Measurements from ENCODE around the gene ACKR1.
A peak's percentile ranks its signal among the peaks of the same experiment; 100 is the strongest.

ACKR1 gene

GRCh38 chr1:159204161-159205141 lies at the start of gene ACKR1:
Gene ACKR1, plus strand, starts transcription at chr1:159204875. Its CDS starts 85 bp downstream, at chr1:159204960.
- DNase-seq (ENCODE audit: low spot score) = no peak

- peak; percentile 77 for DNase-seq (ENCODE audit: low spot score)
Observed at GRCh38 chr1:159161001-159161718, 43.5 kb upstream of the ACKR1 start.

- no peak for DNase-seq (ENCODE audit: low spot score)
Observed at GRCh38 chr1:159161719-159162026, 43.0 kb upstream of the ACKR1 start.

GRCh38 chr1:159162516-159163265 lies 42.0 kb upstream of the ACKR1 start:
- DNase-seq (ENCODE audit: low spot score) = no peak

GRCh38 chr1:159163614-159164228 lies 41.0 kb upstream of the ACKR1 start:
- no peak for DNase-seq (ENCODE audit: low spot score)

- DNase-seq (ENCODE audit: low spot score) = no peak
Observed at GRCh38 chr1:159168043-159168442, 36.6 kb upstream of the ACKR1 start.

- no peak for DNase-seq (ENCODE audit: low spot score)
Observed at GRCh38 chr1:159170639-159171038, 34.0 kb upstream of the ACKR1 start.

- peak; percentile 82 for DNase-seq (ENCODE audit: low spot score)
Observed at GRCh38 chr1:159171254-159171687, 33.4 kb upstream of the ACKR1 start, which contains the start of gene CADM3. Gene CADM3, plus strand, starts transcription at chr1:159171615. Its CDS starts 151 bp downstream, at chr1:159171766.

- DNase-seq (ENCODE audit: low spot score) = peak; percentile 75
Observed at GRCh38 chr1:159171688-159172501, 32.8 kb upstream of the ACKR1 start.

- peak; percentile 70 for DNase-seq (ENCODE audit: low spot score)
Observed at GRCh38 chr1:159172614-159173291, 31.9 kb upstream of the ACKR1 start.

GRCh38 chr1:159173320-159173719 lies 31.4 kb upstream of the ACKR1 start:
- no peak for DNase-seq (ENCODE audit: low spot score)

GRCh38 chr1:159175571-159175970 lies 29.1 kb upstream of the ACKR1 start:
- no peak for DNase-seq (ENCODE audit: low spot score)

- peak; percentile 81 for DNase-seq (ENCODE audit: low spot score)
Observed at GRCh38 chr1:159177272-159177907, 27.3 kb upstream of the ACKR1 start.

GRCh38 chr1:159179906-159180305 lies 24.8 kb upstream of the ACKR1 start:
- no peak for DNase-seq (ENCODE audit: low spot score)

GRCh38 chr1:159180516-159180915 lies 24.2 kb upstream of the ACKR1 start:
- no peak for DNase-seq (ENCODE audit: low spot score)

GRCh38 chr1:159181328-159182024 lies 23.2 kb upstream of the ACKR1 start:
- no peak for DNase-seq (ENCODE audit: low spot score)

GRCh38 chr1:159184201-159184600 lies 20.5 kb upstream of the ACKR1 start:
- DNase-seq (ENCODE audit: low spot score) = no peak

GRCh38 chr1:159185121-159185520 lies 19.6 kb upstream of the ACKR1 start:
- DNase-seq (ENCODE audit: low spot score) = no peak

GRCh38 chr1:159187033-159187432 lies 17.6 kb upstream of the ACKR1 start:
- no peak for DNase-seq (ENCODE audit: low spot score)

Measured in iPS-NIHi11 (cell line).